MM.1S (cell line): ENCODE measurements around the gene ACTN1.

ENCODE experiments used
- DNase-seq: peaks from one replicate; pipeline ENCODE4 v3.0.0-alpha.2; 2015
- H2AFZ ChIP-seq: fragments of 300-600 bp; sonication (generic); 2 replicates; pipeline ENCODE4 v1.6.0; 2016; ENCODE audit warnings: antibody characterized with exemption, low read length
- H3F3A ChIP-seq: fragments of 300-600 bp; sonication (generic); 2 replicates; pipeline ENCODE4 v1.6.1; 2016; ENCODE audit warnings: mild to moderate bottlenecking, antibody characterized with exemption, low read length, moderate library complexity, mixed read lengths; ENCODE audit not compliant: insufficient read depth
- H3K27ac ChIP-seq: fragments of 300-600 bp; sonication (generic); 2 replicates; pipeline ENCODE4 v1.5.1; 2016; ENCODE audit warnings: mild to moderate bottlenecking, low read length
- H3K27me3 ChIP-seq: fragments of 300-600 bp; sonication (generic); replicated peaks from 2 replicates; pipeline ENCODE4 v1.6.0; 2016; ENCODE audit warnings: low read length; ENCODE audit not compliant: insufficient read depth
- H3K36me3 ChIP-seq: fragments of 300-600 bp; sonication (generic); replicated peaks from 2 replicates; pipeline ENCODE4 v1.6.1; 2016; ENCODE audit warnings: mild to moderate bottlenecking, low read length, mixed read lengths; ENCODE audit not compliant: insufficient read depth
- H3K4me1 ChIP-seq: fragments of 300-600 bp; sonication (generic); 2 replicates; pipeline ENCODE4 v1.6.1; 2016; ENCODE audit warnings: low read length, mixed read lengths
- H3K4me2 ChIP-seq: fragments of 300-600 bp; sonication (generic); 2 replicates; pipeline ENCODE4 v1.6.0; 2016; ENCODE audit warnings: low read depth, low read length
- H3K4me3 ChIP-seq: fragments of 300-600 bp; sonication (generic); 2 replicates; pipeline ENCODE4 v1.5.1; 2016; ENCODE audit warnings: low read length, mixed read lengths
- H3K79me2 ChIP-seq: fragments of 300-600 bp; sonication (generic); 2 replicates; pipeline ENCODE4 v1.6.1; 2016; ENCODE audit warnings: mixed run types, low read length, mixed read lengths
- H3K9ac ChIP-seq: fragments of 300-600 bp; sonication (generic); 2 replicates; pipeline ENCODE4 v1.6.1; 2016; ENCODE audit warnings: low read length, mixed read lengths
- H3K9me2 ChIP-seq: fragments of 300-600 bp; sonication (generic); replicated peaks from 2 replicates; pipeline ENCODE4 v1.6.1; 2016; ENCODE audit warnings: mild to moderate bottlenecking, low read length, mixed read lengths; ENCODE audit not compliant: insufficient read depth
- H3K9me3 ChIP-seq: fragments of 300-600 bp; sonication (generic); replicated peaks from 2 replicates; pipeline ENCODE4 v1.6.1; 2016; ENCODE audit warnings: mild to moderate bottlenecking, low read length, mixed read lengths; ENCODE audit not compliant: insufficient read depth
- H4K20me1 ChIP-seq: fragments of 300-600 bp; sonication (generic); 2 replicates; pipeline ENCODE4 v1.6.1; 2016; ENCODE audit warnings: mild to moderate bottlenecking, low read length, moderate library complexity, mixed read lengths; ENCODE audit not compliant: insufficient read depth
- CTCF ChIP-seq: fragments of 300-600 bp; sonication (generic); IDR thresholded peaks from 2 replicates; pipeline ENCODE4 v1.5.1; 2016; ENCODE audit warnings: antibody characterized with exemption, low read length, mixed read lengths
- EZH2 ChIP-seq: fragments of 300-600 bp; sonication (generic); optimal IDR thresholded peaks from 2 replicates; pipeline ENCODE3; 2017; ENCODE audit warnings: low read depth, mild to moderate bottlenecking, antibody characterized with exemption, low read length, mixed read lengths
- EZH2phosphoT487 ChIP-seq: fragments of 300-600 bp; sonication (generic); IDR thresholded peaks from 2 replicates; pipeline ENCODE4 v1.6.1; 2018; ENCODE audit warnings: antibody characterized with exemption, low read length

ACTN1 gene

GRCh38 chr14:68978172-68978911, 760 bp downstream of the ACTN1 start:
- Histone ChIP-seq H3K9me3 (no peaks in the 10 kb centered on the region), H2AFZ (0 out of 2 replicates have a peak overlapping the region, but pooled peaks have one; percentile 23), H3K27me3 (no peaks in the 10 kb centered on the region), H3K79me2 (no peaks in the 10 kb centered on the region), H3K4me3 (peak overlapping the region; percentile 50), H3K9ac (no peak overlapping the region), H3F3A (no peaks in the 10 kb centered on the region), H3K4me1 (no peaks in the 10 kb centered on the region), H4K20me1 (no peaks in the 10 kb centered on the region), H3K9me2 (no peaks in the 10 kb centered on the region), H3K27ac (no peak overlapping the region), H3K36me3 (no peaks in the 10 kb centered on the region), H3K4me2 (peak overlapping the region; percentile 45; the same call in 1 of the 2 replicates)
- DNase-seq = no peak
- TF ChIP-seq EZH2 (no peak), EZH2phosphoT487 (no peak), CTCF (no peak)

GRCh38 chr14:68977718-68978171, 1.4 kb downstream of the ACTN1 start:
- Histone ChIP-seq H3K9ac (no peak overlapping the region), H3F3A (no peaks in the 10 kb centered on the region), H4K20me1 (no peaks in the 10 kb centered on the region), H3K79me2 (no peaks in the 10 kb centered on the region), H2AFZ (no peak overlapping the region), H3K9me2 (no peaks in the 10 kb centered on the region), H3K27ac (no peak overlapping the region), H3K9me3 (no peaks in the 10 kb centered on the region), H3K36me3 (no peaks in the 10 kb centered on the region), H3K27me3 (no peaks in the 10 kb centered on the region), H3K4me2 (peak overlapping the region; percentile 45; the same call in 1 of the 2 replicates), H3K4me1 (no peaks in the 10 kb centered on the region), H3K4me3 (peak overlapping the region; percentile 50; the same call in 1 of the 2 replicates)
- no peak for TF ChIP-seq EZH2
- TF ChIP-seq EZH2phosphoT487 = no peak
- TF ChIP-seq CTCF = no peak
- DNase-seq = no peak

- no peak overlapping the region for H3K27ac ChIP-seq
- H3F3A ChIP-seq = no peaks in the 10 kb centered on the region
- no peaks in the 10 kb centered on the region for H3K9me2 ChIP-seq
- no peak for TF ChIP-seq EZH2
- TF ChIP-seq EZH2phosphoT487 = no peak
- TF ChIP-seq CTCF = no peak
- no peaks in the 10 kb centered on the region for H3K4me1 ChIP-seq
- no peak overlapping the region for H3K9ac ChIP-seq
- H2AFZ ChIP-seq = no peak overlapping the region
- H3K4me2 ChIP-seq = no peak overlapping the region
- no peaks in the 10 kb centered on the region for H3K36me3 ChIP-seq
- no peaks in the 10 kb centered on the region for H3K27me3 ChIP-seq
- H3K79me2 ChIP-seq = no peaks in the 10 kb centered on the region
- DNase-seq = no peak
- no peaks in the 10 kb centered on the region for H4K20me1 ChIP-seq
- H3K9me3 ChIP-seq = no peaks in the 10 kb centered on the region
- H3K4me3 ChIP-seq = no peak overlapping the region
Measured at GRCh38 chr14:68977180-68977717, 1.9 kb downstream of the ACTN1 start.
